Vagina (tissue), 2 donors: Measurements from ENCODE around the gene ZFP91.

Source experiments
- POLR2A ChIP-seq, 2 donors: fragments of 450-650 bp; IDR thresholded peaks; one replicate each; pipeline ENCODE4 v1.6.1; 2017; ENCODE audit warnings: antibody characterized with exemption in 2 of 2, mild to moderate bottlenecking in 2 of 2, moderate library complexity in 2 of 2
- POLR2AphosphoS5 ChIP-seq, 2 donors: sonication (generic); formaldehyde crosslinking; IDR thresholded peaks; one replicate each; pipeline ENCODE4 v1.9.0; 2017; ENCODE audit warnings: antibody characterized with exemption in 2 of 2, mild to moderate bottlenecking in 2 of 2, low read depth in 1 of 2; ENCODE audit not compliant: insufficient read depth in 1 of 2
- TF ChIP-seq, protein P1 (sequence below), 3 experiments: fragments of 450-650 bp in 2 of 3; fragments of 200-600 bp in 1 of 3; sonication (generic) in 1 of 3; IDR thresholded peaks; one replicate each; pipeline ENCODE4 v1.5.1; 2017 to 2019; ENCODE audit warnings: antibody characterized with exemption in 3 of 3, mild to moderate bottlenecking in 2 of 3, moderate library complexity in 2 of 3

DNA sequence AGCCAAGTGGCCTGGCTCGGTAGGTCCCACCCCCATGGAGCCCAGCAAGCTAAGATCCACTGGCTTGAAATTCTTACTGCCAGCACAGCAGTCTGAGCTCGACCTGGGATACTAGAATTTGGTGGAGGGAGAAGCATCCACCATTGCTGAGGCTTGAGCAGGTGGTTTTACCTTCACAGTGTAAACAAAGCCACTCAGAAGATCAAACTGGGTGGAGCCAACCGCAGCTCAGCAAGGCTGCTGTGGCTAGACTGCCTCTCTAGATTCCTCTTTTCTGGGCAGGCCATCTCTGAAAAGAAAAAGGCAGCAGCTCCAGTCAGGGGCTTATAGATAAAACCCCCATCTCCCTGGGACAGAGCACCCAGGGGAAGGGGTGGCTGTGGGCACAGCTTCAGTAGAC is 48.6 kb upstream of the ZFP91 start:
- TF ChIP-seq, protein P1, sequence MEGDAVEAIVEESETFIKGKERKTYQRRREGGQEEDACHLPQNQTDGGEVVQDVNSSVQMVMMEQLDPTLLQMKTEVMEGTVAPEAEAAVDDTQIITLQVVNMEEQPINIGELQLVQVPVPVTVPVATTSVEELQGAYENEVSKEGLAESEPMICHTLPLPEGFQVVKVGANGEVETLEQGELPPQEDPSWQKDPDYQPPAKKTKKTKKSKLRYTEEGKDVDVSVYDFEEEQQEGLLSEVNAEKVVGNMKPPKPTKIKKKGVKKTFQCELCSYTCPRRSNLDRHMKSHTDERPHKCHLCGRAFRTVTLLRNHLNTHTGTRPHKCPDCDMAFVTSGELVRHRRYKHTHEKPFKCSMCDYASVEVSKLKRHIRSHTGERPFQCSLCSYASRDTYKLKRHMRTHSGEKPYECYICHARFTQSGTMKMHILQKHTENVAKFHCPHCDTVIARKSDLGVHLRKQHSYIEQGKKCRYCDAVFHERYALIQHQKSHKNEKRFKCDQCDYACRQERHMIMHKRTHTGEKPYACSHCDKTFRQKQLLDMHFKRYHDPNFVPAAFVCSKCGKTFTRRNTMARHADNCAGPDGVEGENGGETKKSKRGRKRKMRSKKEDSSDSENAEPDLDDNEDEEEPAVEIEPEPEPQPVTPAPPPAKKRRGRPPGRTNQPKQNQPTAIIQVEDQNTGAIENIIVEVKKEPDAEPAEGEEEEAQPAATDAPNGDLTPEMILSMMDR (IDR thresholded peaks at IDR 0.05) = no peak
- TF ChIP-seq POLR2A (IDR thresholded peaks at IDR 0.05) (no peak), POLR2AphosphoS5 (IDR thresholded peaks at IDR 0.05; ENCODE audit: insufficient read depth in 1 of 2, low read depth in 1 of 2) (no peak)
